ENCODE data around the gene WNT5B. TPM values are rescaled to one million over a fixed set of nuclear protein-coding genes. Genes with fewer than 3 reads are reported as not detected.

Gene WNT5B
- total and polyA plus RNA-seq, 2 of the 4 experiments (the other 2 are of a cell fraction), result 83.7 to 102 TPM

DNA sequence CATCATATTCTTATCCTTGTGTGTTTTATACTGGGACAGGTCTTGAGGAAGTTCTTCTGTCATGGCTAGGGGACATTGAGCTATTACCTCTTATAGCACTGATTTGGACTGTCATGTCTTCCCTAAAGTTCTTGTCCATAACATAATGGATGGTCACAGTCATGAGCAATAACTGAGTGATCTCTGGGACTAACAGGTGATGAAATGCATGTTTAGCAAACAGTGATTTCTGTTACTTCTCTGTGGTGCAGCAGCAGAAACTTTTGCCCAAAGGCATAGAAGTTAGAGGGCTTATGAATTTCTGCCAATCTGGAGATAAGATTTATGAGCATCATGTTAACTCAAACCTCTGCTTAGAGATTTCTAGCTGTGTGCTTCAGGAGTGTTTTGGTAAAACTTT lies 67.8 kb downstream of the WNT5B start:
- Histone ChIP-seq H3K4me2 (ENCODE audit: low read depth, low read length) (no peak overlapping the region), H3K4me1 (ENCODE audit: control insufficient read depth, insufficient read depth, low read length) (peaks cover 5% of the 10 kb centered on the region; the same call in 1 of the 2 replicates), H3K9me3 (ENCODE audit: control insufficient read depth, insufficient read depth, low read length) (no peaks in the 10 kb centered on the region), H3K27me3 (ENCODE audit: control insufficient read depth, insufficient read depth, low read length) (no peaks in the 10 kb centered on the region), H3K79me1 (ENCODE audit: low read depth in 1 of 2, low read length in 2 of 2) (peaks cover 28 to 71% of the 10 kb centered on the region in 2 experiments), H4K5ac (ENCODE audit: low read depth, low read length) (no peak overlapping the region), H2BK20ac (ENCODE audit: low read depth, low read length) (no peak overlapping the region), H4K20me1 (ENCODE audit: insufficient read depth, low read length) (peaks cover 45% of the 10 kb centered on the region), H3K36me3 (ENCODE audit: control insufficient read depth, insufficient read depth, low read length) (0 out of 2 replicates have a peak, but pooled peaks cover 1% of the 10 kb centered on the region), H3K27ac (ENCODE audit: insufficient read depth, low read length) (no peak overlapping the region), H2BK120ac (ENCODE audit: low read depth, low read length) (no peak overlapping the region), H2AFZ (replicated peaks; ENCODE audit: low read length, poor library complexity) (no peak overlapping the region), H3K23ac (ENCODE audit: low read depth, low read length) (peak overlapping the region; percentile 27; the same call in 1 of the 2 replicates), H3K9me1 (ENCODE audit: insufficient read depth, low read length) (peaks cover 5% of the 10 kb centered on the region), H2AK5ac (ENCODE audit: low read depth, low read length) (no peak overlapping the region), H3K18ac (ENCODE audit: low read depth, low read length) (no peak overlapping the region), H3K56ac (ENCODE audit: extremely low read depth, insufficient read depth, low read length) (no peak overlapping the region), H4K8ac (ENCODE audit: low read depth in 2 of 2, low read length in 2 of 2) (no peak overlapping the region), H2BK5ac (ENCODE audit: low read depth, low read length, poor library complexity, severe bottlenecking) (no peak overlapping the region), H2AK9ac (replicated peaks; ENCODE audit: low read depth, low read length, poor library complexity) (no peak overlapping the region), H3K4ac (ENCODE audit: low read depth, low read length) (no peak overlapping the region), H2BK15ac (ENCODE audit: low read depth, low read length) (no peak overlapping the region), H3K9ac (ENCODE audit: low read depth, low read length) (no peak overlapping the region), H4K91ac (ENCODE audit: insufficient read depth, low read depth, low read length) (no peak overlapping the region), H3K4me3 (ENCODE audit: insufficient read depth, low read depth, low read length) (no peak overlapping the region), H3K14ac (replicated peaks; ENCODE audit: low read depth, low read length) (no peak overlapping the region)
- TF ChIP-seq POLR2A (IDR thresholded peaks at IDR 0.05; ENCODE audit: low read depth, low read length) (no peak), NFE2L2 (IDR thresholded peaks at IDR 0.05; ENCODE audit: low read depth, low read length) (no peak), MXI1 (IDR thresholded peaks at IDR 0.05; ENCODE audit: borderline replicate concordance, low read depth, low read length) (no peak), CHD1 (IDR thresholded peaks at IDR 0.05; ENCODE audit: low read depth, low read length) (no peak), RAD21 (IDR thresholded peaks at IDR 0.05; ENCODE audit: low read length) (no peak), RCOR1 (IDR thresholded peaks at IDR 0.05; ENCODE audit: insufficient replicate concordance, low read length) (no peak), USF2 (IDR thresholded peaks at IDR 0.05; ENCODE audit: low read depth, low read length) (no peak), CEBPB (IDR thresholded peaks at IDR 0.05; ENCODE audit: low read depth, low read length) (no peak), BHLHE40 (IDR thresholded peaks at IDR 0.05; ENCODE audit: low read depth, low read length) (no peak)
- TF ChIP-seq, protein P1, sequence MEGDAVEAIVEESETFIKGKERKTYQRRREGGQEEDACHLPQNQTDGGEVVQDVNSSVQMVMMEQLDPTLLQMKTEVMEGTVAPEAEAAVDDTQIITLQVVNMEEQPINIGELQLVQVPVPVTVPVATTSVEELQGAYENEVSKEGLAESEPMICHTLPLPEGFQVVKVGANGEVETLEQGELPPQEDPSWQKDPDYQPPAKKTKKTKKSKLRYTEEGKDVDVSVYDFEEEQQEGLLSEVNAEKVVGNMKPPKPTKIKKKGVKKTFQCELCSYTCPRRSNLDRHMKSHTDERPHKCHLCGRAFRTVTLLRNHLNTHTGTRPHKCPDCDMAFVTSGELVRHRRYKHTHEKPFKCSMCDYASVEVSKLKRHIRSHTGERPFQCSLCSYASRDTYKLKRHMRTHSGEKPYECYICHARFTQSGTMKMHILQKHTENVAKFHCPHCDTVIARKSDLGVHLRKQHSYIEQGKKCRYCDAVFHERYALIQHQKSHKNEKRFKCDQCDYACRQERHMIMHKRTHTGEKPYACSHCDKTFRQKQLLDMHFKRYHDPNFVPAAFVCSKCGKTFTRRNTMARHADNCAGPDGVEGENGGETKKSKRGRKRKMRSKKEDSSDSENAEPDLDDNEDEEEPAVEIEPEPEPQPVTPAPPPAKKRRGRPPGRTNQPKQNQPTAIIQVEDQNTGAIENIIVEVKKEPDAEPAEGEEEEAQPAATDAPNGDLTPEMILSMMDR (conservative IDR thresholded peaks at IDR 0.05; ENCODE audit: low read depth, low read length), result no peak
- in situ Hi-C loops (cut with MboI; ENCODE audit: low sequenced_read_pairs) (no loop called here), intact Hi-C loops (cut with micrococcal nuclease) (no loop called here), dilution Hi-C loops (cut with HindIII; ENCODE audit: low sequenced_read_pairs, unreplicated experiment) (no loop called here)
- BruUV-seq (replicated peaks), result no TSS peak
- DNase-seq, result no peak
- ChIA-PET CTCF (no interaction called here), POLR2A (ENCODE audit: unreplicated experiment) (no interaction called here)
- no peak for ATAC-seq (ENCODE audit: low read depth)
